Endothelial cell of umbilical vein (primary cell): ENCODE results near the gene FAM78A.

Source experiments
- CTCF ChIP-seq, 2 donors: IDR thresholded peaks; 1 replicate in 1 of 2; 2 replicates in 1 of 2; pipeline ENCODE4 v1.5.1; 2011; ENCODE audit warnings: low read length in 2 of 2, mild to moderate bottlenecking in 2 of 2, moderate library complexity in 2 of 2, control low read depth in 1 of 2, inconsistent platforms in 1 of 2, low read depth in 1 of 2; ENCODE audit not compliant: insufficient read depth in 1 of 2; ENCODE audit errors: extremely low read depth in 1 of 2
- EZH2 ChIP-seq: IDR thresholded peaks from 2 replicates; pipeline ENCODE4 v1.6.1; 2012; ENCODE audit warnings: borderline replicate concordance, low read depth, mild to moderate bottlenecking, moderate library complexity, low read length, inconsistent platforms; ENCODE audit not compliant: severe bottlenecking
- FOS ChIP-seq: IDR thresholded peaks from 2 replicates; pipeline ENCODE4 v1.6.1; 2011; ENCODE audit warnings: mild to moderate bottlenecking, low read length, moderate library complexity, borderline replicate concordance; ENCODE audit not compliant: insufficient read depth
- POLR2A ChIP-seq: IDR thresholded peaks from 2 replicates; pipeline ENCODE4 v1.6.1; 2012; ENCODE audit warnings: low read depth, mild to moderate bottlenecking, control low read depth, low read length

- TF ChIP-seq POLR2A (no peak), CTCF (IDR thresholded peaks at IDR 0.05; ENCODE audit: extremely low read depth in 1 of 2, insufficient read depth in 1 of 2, low read depth in 1 of 2, low read length in 2 of 2) (no peak), EZH2 (no peak), FOS (no peak)
Measured at GRCh38 chr9:131312822-131313770, 36.8 kb upstream of the FAM78A start.
